ENCODE data around the gene MAOA.
"Not testable (repeated sequence)": the region's sequence is repeated elsewhere in the genome, so short reads cannot be mapped to it uniquely, and the experiment has no call there.

The MAOA gene

DNA sequence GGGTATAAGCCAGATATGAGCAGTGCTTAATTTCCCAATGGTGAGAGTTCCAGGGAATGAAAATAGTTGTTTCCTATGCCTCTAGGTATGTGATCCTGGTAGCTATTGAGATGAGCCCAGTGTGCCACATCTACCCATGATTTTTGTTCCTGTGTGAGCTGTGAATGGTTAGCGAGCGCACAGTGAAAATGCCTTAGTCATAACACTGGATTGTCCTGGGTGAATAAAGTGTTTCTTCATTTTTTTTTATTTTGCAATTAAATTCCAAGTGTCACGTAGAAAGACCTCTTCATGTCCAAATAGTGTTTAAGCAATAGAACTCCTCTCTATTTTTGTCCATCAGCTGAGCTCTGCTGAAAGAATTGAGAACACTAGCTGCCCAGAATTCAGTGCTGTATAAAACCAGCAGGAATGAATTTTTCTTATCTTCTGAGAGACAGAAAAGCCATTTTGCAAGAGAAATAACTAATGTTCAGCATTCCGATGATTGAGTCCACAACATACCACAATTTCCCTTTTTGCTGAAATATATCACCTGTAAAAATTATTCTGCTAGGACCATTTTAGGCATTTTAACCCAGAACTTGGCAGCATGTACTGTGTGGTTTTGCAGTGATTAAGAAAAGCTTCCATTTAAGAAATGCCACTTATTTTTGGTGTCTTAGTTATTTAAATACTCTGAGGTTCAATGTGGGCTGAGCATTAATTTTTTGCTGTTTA lies 5.6 kb downstream of the MAOA start:
- DNase-seq = no peak

DNA sequence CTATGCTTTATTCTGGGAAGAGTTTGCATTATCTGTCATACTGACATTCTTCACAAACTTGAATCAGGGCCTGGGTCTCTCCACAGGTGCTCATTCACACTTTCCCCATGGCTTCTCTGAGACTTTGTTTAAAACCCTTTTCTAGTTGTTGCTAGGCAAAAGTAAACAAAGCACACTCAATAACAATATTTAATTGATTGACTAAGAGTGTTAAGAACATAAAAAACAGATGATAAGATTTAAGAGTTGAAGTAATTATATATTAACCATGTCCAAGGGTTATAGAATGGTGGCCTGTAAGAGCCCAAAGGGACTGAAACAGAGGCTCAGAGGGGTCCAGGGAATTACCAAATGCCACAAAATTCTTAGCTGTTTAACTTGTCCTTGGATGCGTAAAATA lies 7.1 kb downstream of the MAOA start:
- DNase-seq = no peak

GRCh38 chrX:43664258-43664657 lies 8.2 kb downstream of the MAOA start:
- no peak for DNase-seq

GRCh38 chrX:43664708-43665107 lies 8.6 kb downstream of the MAOA start:
- no peak for DNase-seq

DNA sequence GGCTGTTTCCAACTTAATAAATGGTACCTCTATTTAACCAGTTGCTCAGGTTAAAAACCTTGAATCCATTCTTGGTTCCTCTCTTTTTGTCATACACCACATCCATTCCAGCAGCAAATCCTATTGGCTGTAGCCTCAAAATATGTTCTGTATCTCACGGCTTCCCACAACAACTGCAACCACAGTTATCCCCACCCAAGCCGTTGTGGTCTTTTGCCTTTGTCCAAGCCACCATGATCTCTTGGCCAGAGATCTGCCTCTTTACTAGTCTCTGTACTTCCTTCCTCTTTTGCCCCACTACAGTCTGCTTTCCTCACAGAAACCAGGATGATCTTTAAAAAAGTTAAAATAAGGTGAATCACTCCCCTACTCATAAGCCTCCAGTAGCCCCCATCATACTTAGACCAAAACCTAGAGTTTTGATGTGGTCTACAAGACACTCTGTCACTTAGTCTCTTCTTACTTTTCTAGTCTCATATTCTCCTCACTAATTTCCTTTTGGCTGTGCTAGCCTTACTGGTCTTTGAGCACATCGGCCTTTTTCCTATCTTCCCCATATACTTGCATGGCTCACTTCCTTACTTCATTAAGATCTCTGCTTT lies 10.3 kb downstream of the MAOA start:
- DNase-seq = no peak

GRCh38 chrX:43675965-43676628 lies 20.0 kb downstream of the MAOA start:
- not testable (repeated sequence) for DNase-seq

- DNase-seq = no peak
These were observed 21.0 kb downstream of the MAOA start for GRCh38 chrX:43676971-43677572.

- no peak for DNase-seq
These were observed 21.9 kb downstream of the MAOA start for GRCh38 chrX:43677993-43678392.

- no peak for DNase-seq
These were observed 23.0 kb downstream of the MAOA start for GRCh38 chrX:43679058-43679457.

GRCh38 chrX:43679778-43680177 lies 23.7 kb downstream of the MAOA start:
- DNase-seq = no peak

- no peak for DNase-seq
These were observed 26.6 kb downstream of the MAOA start for GRCh38 chrX:43682726-43683125.

- DNase-seq = no peak
These were observed 29.1 kb downstream of the MAOA start for GRCh38 chrX:43685221-43685620.

DNA sequence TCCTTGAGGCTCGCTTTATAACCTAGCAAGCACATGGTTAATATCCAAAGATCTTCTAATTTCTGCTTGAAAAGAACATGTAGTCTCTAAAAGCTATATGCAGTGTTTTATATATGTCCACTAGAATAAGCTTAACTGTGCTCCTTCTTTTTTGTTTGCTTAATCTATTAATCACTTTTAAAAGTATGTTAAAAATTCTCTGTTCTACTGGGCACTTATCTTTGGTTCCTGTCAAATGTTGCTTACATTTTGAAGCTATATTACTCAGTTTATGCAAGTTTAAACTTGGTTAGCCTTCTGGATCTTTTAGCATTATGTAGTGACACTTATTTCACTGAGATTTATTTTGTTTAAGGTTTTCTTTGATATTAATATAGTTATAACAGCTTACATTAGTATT lies 32.5 kb downstream of the MAOA start:
- no peak for DNase-seq

DNA sequence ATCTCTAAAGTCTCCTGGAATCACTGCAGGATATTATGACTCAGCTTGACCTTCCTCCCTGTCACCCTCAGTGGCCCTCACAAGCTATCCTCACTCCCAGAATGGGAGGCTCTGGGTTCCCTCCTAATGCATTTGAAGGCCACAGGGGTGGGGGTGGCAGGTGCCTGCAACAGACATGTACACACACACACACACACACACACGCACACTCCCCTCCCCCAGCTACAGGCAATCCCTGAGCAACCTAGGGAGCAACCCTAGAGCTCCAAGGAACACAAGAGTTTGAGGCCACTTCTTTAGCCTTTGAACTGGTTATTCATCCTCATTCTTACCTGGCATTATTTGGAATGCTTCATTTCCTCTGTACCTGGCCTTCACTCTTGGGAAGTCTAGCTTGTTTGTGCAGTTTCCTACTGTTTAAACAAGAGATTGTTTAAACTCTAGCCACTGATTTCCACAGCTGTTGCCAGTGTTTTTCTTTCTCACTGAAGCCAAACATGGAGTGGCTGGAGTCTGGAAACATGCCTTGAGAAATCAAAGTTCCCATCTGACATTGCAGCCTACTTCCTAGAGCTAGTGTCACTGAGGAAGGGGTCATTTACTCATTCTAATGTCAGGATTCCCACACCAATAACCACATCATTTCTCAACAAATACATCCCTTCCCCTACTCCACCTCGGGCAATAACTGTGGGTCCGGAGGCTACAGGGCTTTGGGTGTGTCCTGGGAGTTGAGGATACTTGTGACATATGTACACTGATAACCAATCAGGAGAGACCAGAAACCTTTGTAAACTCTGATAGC lies 37.7 kb downstream of the MAOA start:
- DNase-seq = no peak

DNA sequence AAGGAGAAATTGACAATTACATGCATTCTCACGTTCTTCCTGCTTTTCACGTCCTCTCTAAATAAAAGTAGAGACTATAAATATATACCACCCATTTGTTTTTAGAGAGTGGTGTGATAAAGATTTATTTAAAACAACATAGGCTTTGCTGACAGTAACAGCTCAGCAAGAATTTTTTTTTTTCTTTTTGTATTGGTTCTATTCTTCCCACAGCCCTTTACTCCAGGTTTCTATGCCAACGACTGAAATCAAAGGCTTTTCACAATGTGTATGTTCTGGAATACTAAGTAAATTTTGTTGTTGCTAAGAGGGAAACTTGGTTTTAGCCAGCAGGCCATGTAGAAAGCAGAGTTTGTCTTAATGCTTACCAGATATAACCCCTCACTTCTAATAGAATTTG lies 43.4 kb downstream of the MAOA start:
- no peak for DNase-seq

DNA sequence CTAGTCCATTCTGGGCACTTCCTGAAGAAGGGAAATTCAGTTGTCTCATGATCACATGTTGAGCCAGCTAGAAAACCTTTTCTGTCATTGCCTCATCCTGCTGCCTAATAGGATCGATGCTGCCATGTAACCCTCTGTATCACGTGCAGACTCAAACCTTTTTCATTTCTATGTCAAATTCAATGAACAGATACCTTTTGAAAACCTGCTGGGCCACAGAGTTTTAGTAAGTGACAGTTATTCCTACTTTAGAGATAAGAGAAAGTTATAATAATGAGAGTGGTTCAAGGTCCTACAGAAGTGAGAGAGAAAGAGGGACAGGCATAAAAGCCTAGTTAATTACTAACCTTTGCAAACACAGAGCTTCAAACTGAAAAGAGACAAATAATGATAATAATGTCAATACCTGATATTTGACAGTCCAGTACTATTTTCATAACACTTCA lies 46.0 kb downstream of the MAOA start:
- no peak for DNase-seq

DNA sequence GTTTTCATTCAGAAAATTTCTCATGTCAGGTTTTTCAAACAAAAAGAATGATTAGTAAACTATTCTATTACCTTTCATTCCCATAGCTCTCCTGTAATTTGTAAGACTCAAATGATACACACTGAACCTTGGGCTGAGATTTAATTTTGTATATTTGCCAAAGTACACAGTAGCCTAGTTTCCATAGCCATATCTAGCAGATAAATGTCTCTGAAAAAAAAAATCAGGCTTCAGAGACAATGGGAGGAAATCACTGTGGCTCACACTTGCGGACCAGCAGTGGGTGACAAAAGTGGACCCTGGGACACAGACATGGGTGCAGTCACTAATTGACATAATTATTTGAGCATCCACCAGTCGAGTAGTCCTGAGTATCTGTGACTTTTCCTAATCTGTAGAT lies 46.6 kb downstream of the MAOA start:
- DNase-seq = no peak

- DNase-seq = no peak
These were observed 47.2 kb downstream of the MAOA start for GRCh38 chrX:43703211-43703791.

GRCh38 chrX:43706786-43707370 lies 50.8 kb downstream of the MAOA start:
- DNase-seq = no peak

DNA sequence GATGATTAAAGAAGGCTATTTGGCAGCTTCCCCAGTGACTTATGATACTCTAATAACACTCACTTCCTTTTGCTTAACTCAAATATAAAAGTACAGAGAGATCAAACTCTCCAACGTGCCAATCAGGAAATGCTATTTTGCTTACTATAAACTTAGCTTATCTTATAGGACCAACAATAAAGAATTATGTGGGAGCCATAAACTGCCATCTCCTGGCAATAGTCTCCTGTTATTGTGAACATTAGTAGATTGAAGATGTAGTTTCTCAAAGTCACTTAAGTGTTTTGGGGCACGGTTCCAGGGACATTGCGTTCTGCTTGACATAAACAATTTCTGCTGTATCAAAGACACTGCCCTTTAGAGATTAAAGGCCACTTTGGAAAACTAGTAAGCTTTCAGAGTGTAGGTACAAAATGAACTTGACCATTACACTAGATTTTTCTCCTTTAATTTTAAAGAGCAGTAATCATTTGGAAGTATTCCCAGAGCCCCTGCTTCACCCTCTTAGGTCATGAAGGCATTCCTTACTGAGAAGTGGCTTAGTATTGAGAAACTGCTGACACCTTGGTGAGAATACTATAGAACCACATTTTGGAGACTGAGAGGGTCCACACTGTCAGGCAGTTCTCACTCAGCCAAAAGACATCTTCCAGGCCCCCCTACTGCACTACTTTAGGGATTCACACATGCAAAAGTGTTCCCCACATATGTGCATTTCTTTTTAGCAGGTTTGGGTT lies 51.9 kb downstream of the MAOA start:
- DNase-seq = no peak

Measured in anterior cingulate cortex (tissue), 58 donors.